ENCODE measurements around the gene GLTP.

- TF ChIP-seq CTCF (IDR thresholded peaks at IDR 0.05) (no peak), POLR2A (IDR thresholded peaks at IDR 0.05) (no peak)
Observed at GRCh38 chr12:109833307-109834189, 46.8 kb downstream of the GLTP start, which contains the start of gene TRPV4.
